Cardiac fibroblast (primary cell): ENCODE results near the gene ARID1B.

Experiments
- DNase-seq, 2 donors: peaks; one replicate each; pipeline versions ENCODE4 v3.0.0 to v3.0.0-alpha.2; 2010; ENCODE audit warnings: low read depth in 2 of 2
- H3K4me3 ChIP-seq, 2 donors: replicated peaks in 1 of 2; 1 replicate in 1 of 2; 2 replicates in 1 of 2; pipeline ENCODE4 v1.5.1; 2011; ENCODE audit warnings: low read depth in 2 of 2, low read length in 2 of 2, mild to moderate bottlenecking in 2 of 2, moderate library complexity in 1 of 2
- TF ChIP-seq, protein P1 (sequence below): IDR thresholded peaks from one replicate; pipeline ENCODE4 v1.5.1; 2011; ENCODE audit warnings: low read depth, mild to moderate bottlenecking, low read length, inconsistent platforms

Gene ARID1B

DNA sequence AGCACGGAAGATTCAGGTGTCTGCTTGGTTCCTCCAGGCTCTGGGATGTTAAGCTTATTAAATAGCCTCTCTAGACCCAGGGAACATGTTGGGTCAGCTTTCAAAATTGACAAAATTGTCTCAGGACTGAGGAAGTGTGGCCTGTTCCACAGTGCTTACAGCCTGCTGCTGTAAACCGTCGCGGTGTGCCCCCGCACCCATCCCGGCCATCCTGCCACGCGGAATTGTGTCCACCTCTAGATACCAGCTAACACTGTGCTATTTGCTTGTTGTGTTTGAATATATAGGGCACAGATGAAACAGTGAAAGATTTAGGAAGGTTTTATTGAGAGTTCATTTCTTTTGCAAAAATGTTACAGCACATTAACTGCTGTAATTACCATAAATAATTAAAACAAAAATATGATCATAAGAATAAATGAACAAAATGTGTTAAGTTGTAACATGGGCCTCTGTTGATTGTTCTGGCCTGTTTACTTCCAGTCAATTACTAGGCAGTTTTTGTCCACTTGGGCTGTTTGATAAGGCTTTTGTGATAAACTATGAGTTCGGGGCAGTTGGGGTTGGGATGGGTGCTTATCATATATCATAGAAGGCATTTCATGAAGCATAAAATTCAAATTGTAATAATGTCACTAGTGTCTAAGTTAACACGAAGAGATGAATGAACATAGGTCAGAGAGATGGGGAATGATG lies 77.4 kb downstream of the ARID1B start:
- H3K4me3 ChIP-seq = no peak overlapping the region
- TF ChIP-seq, protein P1, sequence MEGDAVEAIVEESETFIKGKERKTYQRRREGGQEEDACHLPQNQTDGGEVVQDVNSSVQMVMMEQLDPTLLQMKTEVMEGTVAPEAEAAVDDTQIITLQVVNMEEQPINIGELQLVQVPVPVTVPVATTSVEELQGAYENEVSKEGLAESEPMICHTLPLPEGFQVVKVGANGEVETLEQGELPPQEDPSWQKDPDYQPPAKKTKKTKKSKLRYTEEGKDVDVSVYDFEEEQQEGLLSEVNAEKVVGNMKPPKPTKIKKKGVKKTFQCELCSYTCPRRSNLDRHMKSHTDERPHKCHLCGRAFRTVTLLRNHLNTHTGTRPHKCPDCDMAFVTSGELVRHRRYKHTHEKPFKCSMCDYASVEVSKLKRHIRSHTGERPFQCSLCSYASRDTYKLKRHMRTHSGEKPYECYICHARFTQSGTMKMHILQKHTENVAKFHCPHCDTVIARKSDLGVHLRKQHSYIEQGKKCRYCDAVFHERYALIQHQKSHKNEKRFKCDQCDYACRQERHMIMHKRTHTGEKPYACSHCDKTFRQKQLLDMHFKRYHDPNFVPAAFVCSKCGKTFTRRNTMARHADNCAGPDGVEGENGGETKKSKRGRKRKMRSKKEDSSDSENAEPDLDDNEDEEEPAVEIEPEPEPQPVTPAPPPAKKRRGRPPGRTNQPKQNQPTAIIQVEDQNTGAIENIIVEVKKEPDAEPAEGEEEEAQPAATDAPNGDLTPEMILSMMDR = no peak
- no peak for DNase-seq

DNA sequence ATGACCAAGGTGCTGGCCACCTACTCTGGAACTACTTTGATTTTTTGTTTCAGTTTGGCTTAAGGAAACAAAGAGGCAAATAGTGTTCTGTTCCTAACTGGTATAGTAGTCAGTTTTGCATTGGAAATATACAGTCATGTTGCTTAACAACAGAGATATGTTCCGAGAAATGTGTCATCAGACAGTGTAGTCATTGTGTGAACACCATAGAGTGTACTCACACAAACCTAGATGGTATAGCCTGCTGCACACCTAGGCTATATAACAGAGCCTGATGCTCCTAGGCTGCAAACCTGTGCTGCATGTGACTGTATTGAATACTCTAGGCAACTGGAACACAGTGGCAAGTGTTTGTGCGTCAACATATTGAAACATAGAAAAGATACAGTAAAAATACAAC lies 80.4 kb downstream of the ARID1B start:
- DNase-seq = peak; percentile 39 to 78
- TF ChIP-seq, protein P1 = no peak
- H3K4me3 ChIP-seq = no peak overlapping the region

- H3K4me3 ChIP-seq = no peak overlapping the region
- TF ChIP-seq, protein P1 = no peak
- DNase-seq = no peak
Measured at GRCh38 chr6:156859686-156860085, 82.5 kb downstream of the ARID1B start.

GRCh38 chr6:156862711-156863110 lies 85.5 kb downstream of the ARID1B start:
- no peak for DNase-seq
- TF ChIP-seq, protein P1 = no peak
- H3K4me3 ChIP-seq = no peak overlapping the region

GRCh38 chr6:156863504-156863903 lies 86.3 kb downstream of the ARID1B start:
- H3K4me3 ChIP-seq = no peak overlapping the region
- DNase-seq = no peak
- TF ChIP-seq, protein P1 = no peak

- TF ChIP-seq, protein P1 = no peak
- peak in 1 of 2 donors; percentile 16 for DNase-seq
- no peak overlapping the region for H3K4me3 ChIP-seq
Measured at GRCh38 chr6:156864557-156864956, 87.4 kb downstream of the ARID1B start.
